ENCODE results near the gene ERICH4.
A peak's percentile ranks its signal among the peaks of the same experiment; 100 is the strongest.

The ERICH4 gene

DNA sequence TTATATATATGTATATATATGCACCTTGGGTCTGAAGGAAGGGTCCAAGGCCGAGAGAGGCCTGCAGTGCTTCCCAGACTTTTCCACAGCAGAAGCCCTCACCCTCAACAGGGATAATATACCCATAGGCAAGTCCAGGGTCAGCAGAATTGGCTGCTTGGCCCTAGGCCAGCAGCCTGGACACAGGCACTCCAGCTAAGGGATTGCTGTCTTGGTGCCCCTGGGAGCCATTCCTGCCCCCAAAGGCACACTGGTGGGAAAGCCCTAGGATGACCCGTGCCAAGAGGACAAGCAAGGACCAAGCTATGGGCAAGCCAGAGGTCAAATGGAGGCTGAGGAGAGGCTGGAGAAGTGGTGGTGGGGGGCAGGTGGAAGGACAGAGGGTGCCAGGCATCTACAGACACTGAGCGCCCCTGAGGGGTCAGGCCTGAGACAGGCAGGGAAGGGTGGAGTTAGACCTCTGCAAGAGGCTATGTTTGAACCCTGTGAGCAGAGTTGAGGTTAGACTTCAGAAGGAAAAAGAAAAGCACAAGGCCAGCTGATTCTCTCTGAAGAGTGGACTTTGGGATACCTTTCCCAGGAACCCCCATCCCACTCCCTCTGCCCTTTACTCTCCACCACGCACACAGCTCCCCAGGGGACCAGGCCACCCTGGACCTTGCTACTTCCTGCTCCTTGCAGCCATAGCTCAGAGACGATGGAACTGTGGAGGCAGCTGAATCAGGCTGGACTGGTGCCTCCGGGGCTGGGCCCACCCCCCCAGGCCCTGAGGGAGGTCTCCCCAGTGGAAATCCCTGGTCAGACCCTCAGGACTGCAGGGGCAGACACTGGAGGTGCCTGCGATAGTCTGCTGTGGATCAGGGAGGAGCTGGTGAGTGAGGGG is at the start of gene ERICH4:
Gene ERICH4 (plus strand): TSS at position 684 of the 883 bp plus-strand sequence. CDS start 14 bp downstream, at position 698.
- TF ChIP-seq, protein P1, sequence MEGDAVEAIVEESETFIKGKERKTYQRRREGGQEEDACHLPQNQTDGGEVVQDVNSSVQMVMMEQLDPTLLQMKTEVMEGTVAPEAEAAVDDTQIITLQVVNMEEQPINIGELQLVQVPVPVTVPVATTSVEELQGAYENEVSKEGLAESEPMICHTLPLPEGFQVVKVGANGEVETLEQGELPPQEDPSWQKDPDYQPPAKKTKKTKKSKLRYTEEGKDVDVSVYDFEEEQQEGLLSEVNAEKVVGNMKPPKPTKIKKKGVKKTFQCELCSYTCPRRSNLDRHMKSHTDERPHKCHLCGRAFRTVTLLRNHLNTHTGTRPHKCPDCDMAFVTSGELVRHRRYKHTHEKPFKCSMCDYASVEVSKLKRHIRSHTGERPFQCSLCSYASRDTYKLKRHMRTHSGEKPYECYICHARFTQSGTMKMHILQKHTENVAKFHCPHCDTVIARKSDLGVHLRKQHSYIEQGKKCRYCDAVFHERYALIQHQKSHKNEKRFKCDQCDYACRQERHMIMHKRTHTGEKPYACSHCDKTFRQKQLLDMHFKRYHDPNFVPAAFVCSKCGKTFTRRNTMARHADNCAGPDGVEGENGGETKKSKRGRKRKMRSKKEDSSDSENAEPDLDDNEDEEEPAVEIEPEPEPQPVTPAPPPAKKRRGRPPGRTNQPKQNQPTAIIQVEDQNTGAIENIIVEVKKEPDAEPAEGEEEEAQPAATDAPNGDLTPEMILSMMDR (IDR thresholded peaks at IDR 0.05; ENCODE audit: extremely low read depth, missing control alignments): no peak
- no peak for DNase-seq (ENCODE audit: low spot score)

DNA sequence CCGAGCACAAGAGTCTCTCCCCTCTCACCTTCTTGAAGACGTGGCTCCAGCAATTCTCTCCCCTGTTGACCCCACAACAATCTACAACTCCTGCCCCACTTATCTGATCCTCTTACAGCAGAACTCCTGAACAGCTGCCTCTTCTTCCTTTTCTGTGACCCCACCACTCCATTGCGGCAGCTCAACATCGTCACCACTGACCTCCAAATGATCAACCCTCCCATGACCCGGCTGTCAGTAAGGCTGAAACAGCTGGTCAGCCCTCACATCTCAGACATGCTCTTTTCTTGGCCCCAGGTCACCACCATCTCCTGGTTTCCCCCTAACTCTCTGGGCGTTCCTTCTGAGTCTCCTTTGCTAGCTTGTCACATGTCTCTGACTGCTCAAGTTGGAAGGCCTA is 47.6 kb upstream of the ERICH4 start:
- TF ChIP-seq, protein P1 (IDR thresholded peaks at IDR 0.05; ENCODE audit: extremely low read depth, missing control alignments): no peak
- DNase-seq (ENCODE audit: low spot score): no peak

GRCh38 chr19:41397086-41398049 is 45.6 kb upstream of the ERICH4 start, which contains the start of the genes BCKDHA and EXOSC5:
Gene BCKDHA, plus strand, starts transcription at chr19:41397818. Its CDS starts 10 bp downstream, at chr19:41397828.
Gene EXOSC5, minus strand, starts transcription at chr19:41397359. Its CDS starts 31 bp downstream, at chr19:41397328.
- DNase-seq (ENCODE audit: low spot score): peak; percentile 97
- TF ChIP-seq, protein P1 (IDR thresholded peaks at IDR 0.05; ENCODE audit: extremely low read depth, missing control alignments): no peak

DNA sequence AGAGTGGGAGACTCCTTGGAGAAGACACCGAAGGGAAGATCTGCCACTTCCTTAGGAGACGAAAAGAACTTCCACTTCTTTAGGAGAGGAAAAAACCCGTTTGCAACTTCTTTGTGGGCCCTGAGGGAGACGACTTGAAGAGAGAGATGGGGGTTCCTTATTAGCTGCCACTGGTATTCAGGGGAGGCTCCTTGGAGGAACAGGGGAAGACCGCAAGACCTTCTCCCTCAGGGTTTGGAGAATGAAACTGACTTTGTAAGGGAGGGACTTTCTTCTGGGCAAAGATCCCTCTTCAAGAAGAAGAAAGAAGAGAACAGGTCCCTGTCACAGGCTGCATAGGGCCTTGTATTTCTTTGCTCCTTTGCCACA is 44.9 kb upstream of the ERICH4 start:
- TF ChIP-seq, protein P1 (IDR thresholded peaks at IDR 0.05; ENCODE audit: extremely low read depth, missing control alignments): no peak
- DNase-seq (ENCODE audit: low spot score): no peak

GRCh38 chr19:41398598-41398997 is 44.4 kb upstream of the ERICH4 start:
- TF ChIP-seq, protein P1 (IDR thresholded peaks at IDR 0.05; ENCODE audit: extremely low read depth, missing control alignments): no peak
- no peak for DNase-seq (ENCODE audit: low spot score)

GRCh38 chr19:41399091-41399490 is 43.9 kb upstream of the ERICH4 start:
- TF ChIP-seq, protein P1 (IDR thresholded peaks at IDR 0.05; ENCODE audit: extremely low read depth, missing control alignments): no peak
- no peak for DNase-seq (ENCODE audit: low spot score)

Measured in GM20000 (cell line).